ENCODE results near the gene ANKRD10.

Gene ANKRD10

DNA sequence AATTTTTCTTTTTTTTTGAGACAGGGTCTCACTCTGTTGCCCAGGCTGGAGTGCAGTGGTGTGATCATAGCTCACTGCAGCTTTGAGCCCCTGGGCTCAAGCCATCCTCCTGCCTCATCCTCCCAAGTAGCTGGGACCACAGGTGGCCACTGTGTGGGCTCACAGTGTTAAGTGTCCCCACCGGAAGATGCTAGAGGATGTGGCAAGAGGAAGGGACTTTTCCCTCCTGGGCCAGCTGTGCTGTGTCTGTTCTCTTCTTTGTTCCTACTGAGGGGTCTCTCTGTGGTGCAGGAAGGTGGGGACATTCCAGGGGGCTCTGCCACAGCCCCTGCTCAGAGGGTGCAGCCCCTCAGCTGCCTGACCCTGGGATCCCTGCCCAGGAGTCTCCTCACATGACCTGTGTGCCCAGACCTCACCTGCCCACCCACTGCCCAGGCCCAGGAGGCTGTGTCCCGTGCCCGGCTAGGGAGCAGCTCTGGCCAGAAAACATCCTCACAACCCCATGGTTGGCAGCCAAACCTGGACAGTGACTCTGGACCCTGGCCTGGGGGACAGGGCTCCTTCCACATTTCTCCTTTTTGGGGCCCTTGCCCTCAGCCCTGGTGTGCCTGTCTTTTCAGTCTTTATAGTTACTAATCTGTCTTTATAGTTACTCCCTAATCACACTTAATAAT is 14.4 kb upstream of the ANKRD10 start:
- TF ChIP-seq SUZ12 (IDR thresholded peaks at IDR 0.05; ENCODE audit: extremely low read depth, insufficient read depth, insufficient read length) (no peak), ZNF274 (IDR thresholded peaks at IDR 0.05; ENCODE audit: low read depth, low read length) (no peak), YY1 (IDR thresholded peaks at IDR 0.05; ENCODE audit: insufficient read depth, insufficient read length) (no peak)

DNA sequence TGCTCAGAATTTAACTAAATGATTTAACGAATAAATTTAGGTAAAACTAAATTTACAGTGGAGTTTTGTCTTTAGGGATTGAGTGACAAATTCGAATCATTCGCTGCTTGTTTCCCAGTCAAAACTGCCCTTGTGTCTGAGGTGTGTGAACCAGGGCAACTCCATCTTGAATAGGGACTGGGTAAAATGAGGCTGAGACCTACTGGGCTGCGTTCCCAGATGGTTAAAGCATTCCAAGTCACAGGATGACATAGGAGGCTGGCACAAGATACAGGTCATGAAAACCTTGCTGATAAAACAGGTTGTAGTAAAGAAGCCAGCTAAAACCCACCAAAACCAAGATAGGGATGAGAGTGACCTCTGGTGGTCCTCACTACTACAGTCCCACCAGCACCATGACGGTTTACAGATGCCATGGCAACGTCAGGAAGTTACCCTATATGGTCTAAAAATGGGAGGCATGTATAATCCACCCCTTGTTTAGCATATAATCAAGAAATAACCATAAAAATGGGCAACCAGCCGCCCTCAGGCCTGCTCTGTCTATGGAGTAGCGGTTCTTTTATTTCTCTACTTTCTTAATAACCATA is 10.2 kb upstream of the ANKRD10 start:
- Histone ChIP-seq H3K4me1 (ENCODE audit: insufficient read depth, insufficient read length) (peaks cover 2% of the 10 kb centered on the region), H3K27me3 (ENCODE audit: insufficient read depth, insufficient read length) (no peaks in the 10 kb centered on the region), H3K4me3 (ENCODE audit: insufficient read length, low read depth) (no peak overlapping the region), H3K9me3 (ENCODE audit: insufficient read depth, low read length) (no peaks in the 10 kb centered on the region), H3K9ac (ENCODE audit: insufficient read length, low read depth) (no peak overlapping the region), H3K36me3 (ENCODE audit: insufficient read depth, insufficient read length, low read length) (no peaks in the 10 kb centered on the region)
- no peak for TF ChIP-seq YY1 (IDR thresholded peaks at IDR 0.05; ENCODE audit: insufficient read depth, insufficient read length)
- no peak for TF ChIP-seq SUZ12 (IDR thresholded peaks at IDR 0.05; ENCODE audit: extremely low read depth, insufficient read depth, insufficient read length)
- TF ChIP-seq ZNF274 (IDR thresholded peaks at IDR 0.05; ENCODE audit: low read depth, low read length) = no peak
- no peak for DNase-seq (ENCODE audit: low read depth, low spot score)

More for the DNA sequence above, 14.4 kb upstream of the ANKRD10 start:
- no peak overlapping the region for H3K4me3 ChIP-seq (ENCODE audit: insufficient read length, low read depth)
- H3K36me3 ChIP-seq (ENCODE audit: insufficient read depth, insufficient read length, low read length) = no peaks in the 10 kb centered on the region
- H3K27me3 ChIP-seq (ENCODE audit: insufficient read depth, insufficient read length) = no peaks in the 10 kb centered on the region
- no peak for DNase-seq (ENCODE audit: low read depth, low spot score)
- no peak overlapping the region for H3K9ac ChIP-seq (ENCODE audit: insufficient read length, low read depth)
- peaks cover 19% of the 10 kb centered on the region for H3K9me3 ChIP-seq (ENCODE audit: insufficient read depth, low read length)
- no peaks in the 10 kb centered on the region for H3K4me1 ChIP-seq (ENCODE audit: insufficient read depth, insufficient read length)

DNA sequence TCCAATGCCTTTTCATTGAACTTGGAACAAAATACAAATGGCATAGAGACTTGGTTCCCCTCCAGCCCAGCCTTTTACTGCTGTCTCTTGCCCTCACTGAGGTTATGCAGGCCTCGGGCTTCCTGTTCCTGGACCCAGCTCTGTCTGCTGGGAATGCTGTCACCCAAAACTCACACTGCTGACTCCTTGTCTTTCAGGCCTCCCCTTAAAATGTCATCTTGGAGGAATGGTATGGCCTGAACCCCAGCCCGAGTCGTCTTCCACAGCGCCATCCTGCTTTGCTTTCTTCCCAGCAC is 9.7 kb upstream of the ANKRD10 start:
- no peak for TF ChIP-seq ZNF274 (IDR thresholded peaks at IDR 0.05; ENCODE audit: low read depth, low read length)
- no peak for TF ChIP-seq YY1 (IDR thresholded peaks at IDR 0.05; ENCODE audit: insufficient read depth, insufficient read length)
- no peak for TF ChIP-seq SUZ12 (IDR thresholded peaks at IDR 0.05; ENCODE audit: extremely low read depth, insufficient read depth, insufficient read length)
- no peak for DNase-seq (ENCODE audit: low read depth, low spot score)
- Histone ChIP-seq H3K9me3 (ENCODE audit: insufficient read depth, low read length) (no peaks in the 10 kb centered on the region), H3K27me3 (ENCODE audit: insufficient read depth, insufficient read length) (no peaks in the 10 kb centered on the region), H3K9ac (ENCODE audit: insufficient read length, low read depth) (no peak overlapping the region), H3K36me3 (ENCODE audit: insufficient read depth, insufficient read length, low read length) (no peaks in the 10 kb centered on the region), H3K4me1 (ENCODE audit: insufficient read depth, insufficient read length) (peaks cover 2% of the 10 kb centered on the region), H3K4me3 (ENCODE audit: insufficient read length, low read depth) (no peak overlapping the region)

DNA sequence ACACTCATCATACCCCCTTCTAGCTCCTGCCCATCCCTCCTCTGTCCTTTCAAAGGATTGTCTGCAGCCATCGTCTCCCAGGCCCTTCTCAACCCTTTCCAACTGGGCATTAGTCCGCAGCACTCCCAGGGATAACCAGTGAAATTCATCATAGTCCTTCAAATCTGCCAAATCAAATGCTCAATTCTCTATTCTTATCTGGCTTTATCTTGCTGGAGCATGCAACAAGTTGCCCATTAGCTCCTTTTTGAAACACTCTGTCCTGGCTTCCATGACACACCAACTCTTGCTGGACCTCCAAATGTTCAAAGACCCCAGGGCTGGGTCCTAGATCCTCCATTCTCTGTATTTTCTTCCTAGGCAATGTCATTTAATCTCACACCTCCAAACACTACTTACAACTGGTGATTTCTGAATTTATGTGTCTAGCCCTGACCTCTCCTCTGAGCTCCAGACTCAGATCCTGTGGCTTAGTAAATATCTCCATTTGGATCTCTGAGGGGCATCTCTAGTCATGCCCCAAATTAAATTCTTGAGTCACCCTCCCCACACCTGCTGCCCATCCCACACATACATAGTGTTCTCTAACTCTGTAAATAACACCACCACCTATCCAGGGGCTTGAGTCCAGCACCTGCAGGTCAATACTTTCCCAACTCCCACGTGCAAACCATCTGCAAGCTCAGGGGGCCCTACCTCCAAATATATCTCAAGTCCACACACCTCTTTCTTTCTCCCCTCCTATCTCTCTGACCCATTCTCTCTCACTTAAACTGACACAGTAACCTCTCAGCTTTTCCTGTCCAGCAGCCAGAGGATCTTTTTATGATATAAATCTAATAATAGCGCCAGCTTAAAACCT is 9.1 kb upstream of the ANKRD10 start:
- peaks cover 2% of the 10 kb centered on the region for H3K4me1 ChIP-seq (ENCODE audit: insufficient read depth, insufficient read length)
- H3K4me3 ChIP-seq (ENCODE audit: insufficient read length, low read depth) = no peak overlapping the region
- no peaks in the 10 kb centered on the region for H3K9me3 ChIP-seq (ENCODE audit: insufficient read depth, low read length)
- no peak for DNase-seq (ENCODE audit: low read depth, low spot score)
- TF ChIP-seq SUZ12 (IDR thresholded peaks at IDR 0.05; ENCODE audit: extremely low read depth, insufficient read depth, insufficient read length) = no peak
- no peak for TF ChIP-seq ZNF274 (IDR thresholded peaks at IDR 0.05; ENCODE audit: low read depth, low read length)
- TF ChIP-seq YY1 (IDR thresholded peaks at IDR 0.05; ENCODE audit: insufficient read depth, insufficient read length) = no peak
- H3K9ac ChIP-seq (ENCODE audit: insufficient read length, low read depth) = no peak overlapping the region
- no peaks in the 10 kb centered on the region for H3K27me3 ChIP-seq (ENCODE audit: insufficient read depth, insufficient read length)
- H3K36me3 ChIP-seq (ENCODE audit: insufficient read depth, insufficient read length, low read length) = no peaks in the 10 kb centered on the region

DNA sequence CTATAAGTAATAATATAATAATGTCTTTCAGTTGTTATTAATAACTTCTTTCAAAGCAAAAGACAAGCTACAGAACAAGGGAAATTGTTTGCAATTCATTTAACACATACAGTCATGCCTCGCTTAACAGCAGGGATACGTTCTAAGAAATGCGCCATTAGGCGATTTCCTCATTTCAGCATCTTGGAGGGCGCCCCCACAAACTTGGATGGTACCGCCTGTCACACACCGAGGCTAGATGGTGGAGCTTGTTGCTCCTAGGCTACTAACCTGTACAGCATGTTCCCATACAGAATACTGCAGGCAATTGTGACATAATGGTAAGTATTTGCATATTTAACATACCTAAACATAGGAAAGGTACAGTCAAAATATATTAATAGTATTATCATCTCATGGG is 8.2 kb upstream of the ANKRD10 start:
- DNase-seq (ENCODE audit: low read depth, low spot score) = no peak
- H3K4me3 ChIP-seq (ENCODE audit: insufficient read length, low read depth) = no peak overlapping the region
- no peak overlapping the region for H3K9ac ChIP-seq (ENCODE audit: insufficient read length, low read depth)
- H3K27me3 ChIP-seq (ENCODE audit: insufficient read depth, insufficient read length) = no peaks in the 10 kb centered on the region
- TF ChIP-seq SUZ12 (IDR thresholded peaks at IDR 0.05; ENCODE audit: extremely low read depth, insufficient read depth, insufficient read length) (no peak), YY1 (IDR thresholded peaks at IDR 0.05; ENCODE audit: insufficient read depth, insufficient read length) (no peak), ZNF274 (IDR thresholded peaks at IDR 0.05; ENCODE audit: low read depth, low read length) (no peak)
- no peaks in the 10 kb centered on the region for H3K9me3 ChIP-seq (ENCODE audit: insufficient read depth, low read length)
- peaks cover 2% of the 10 kb centered on the region for H3K4me1 ChIP-seq (ENCODE audit: insufficient read depth, insufficient read length)
- no peaks in the 10 kb centered on the region for H3K36me3 ChIP-seq (ENCODE audit: insufficient read depth, insufficient read length, low read length)

DNA sequence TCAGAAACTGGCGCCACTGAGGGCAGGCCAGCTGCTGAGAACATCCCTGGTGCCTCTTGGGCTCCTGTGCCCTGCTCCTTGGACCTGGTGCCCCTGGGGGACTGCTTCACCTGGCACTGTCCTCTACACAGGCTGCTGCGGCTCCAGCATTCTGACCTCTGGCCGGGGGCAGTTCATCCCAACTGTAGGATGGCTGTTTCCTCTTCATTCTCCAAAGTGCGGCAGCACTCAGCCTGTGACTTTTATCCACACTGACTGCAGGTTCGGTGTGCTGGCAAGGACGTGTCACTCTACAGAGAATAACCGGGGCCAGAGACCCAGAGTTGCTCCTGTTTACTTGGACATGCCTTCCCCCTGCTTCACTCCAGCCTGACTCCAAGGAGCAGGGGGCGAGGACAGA is 7.6 kb upstream of the ANKRD10 start:
- Histone ChIP-seq H3K9ac (ENCODE audit: insufficient read length, low read depth) (no peak overlapping the region), H3K4me3 (ENCODE audit: insufficient read length, low read depth) (no peak overlapping the region), H3K36me3 (ENCODE audit: insufficient read depth, insufficient read length, low read length) (no peaks in the 10 kb centered on the region), H3K4me1 (ENCODE audit: insufficient read depth, insufficient read length) (peaks cover 2% of the 10 kb centered on the region), H3K9me3 (ENCODE audit: insufficient read depth, low read length) (no peaks in the 10 kb centered on the region), H3K27me3 (ENCODE audit: insufficient read depth, insufficient read length) (no peaks in the 10 kb centered on the region)
- TF ChIP-seq ZNF274 (IDR thresholded peaks at IDR 0.05; ENCODE audit: low read depth, low read length) (no peak), SUZ12 (IDR thresholded peaks at IDR 0.05; ENCODE audit: extremely low read depth, insufficient read depth, insufficient read length) (no peak), YY1 (IDR thresholded peaks at IDR 0.05; ENCODE audit: insufficient read depth, insufficient read length) (no peak)
- no peak for DNase-seq (ENCODE audit: low read depth, low spot score)

DNA sequence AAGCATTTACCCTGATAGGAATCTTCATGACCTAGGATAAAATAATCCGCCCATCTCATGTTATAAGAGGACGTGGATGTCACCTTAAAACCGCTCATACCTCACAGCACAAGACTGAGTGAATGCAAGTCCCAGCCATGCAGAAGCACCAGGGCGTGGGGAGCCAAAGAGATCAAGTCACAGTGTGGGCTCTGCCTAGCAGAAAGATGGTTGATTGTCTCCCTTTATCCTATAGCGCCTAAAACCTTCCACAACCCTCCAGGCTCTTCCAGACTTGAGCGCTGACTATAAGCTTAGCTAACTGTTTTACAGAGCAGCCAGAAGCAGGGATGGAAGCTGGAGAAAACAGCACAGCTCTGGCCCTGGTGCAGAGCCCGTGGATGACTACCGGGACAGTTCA is 6.8 kb upstream of the ANKRD10 start:
- Histone ChIP-seq H3K9me3 (ENCODE audit: insufficient read depth, low read length) (no peaks in the 10 kb centered on the region), H3K4me3 (ENCODE audit: insufficient read length, low read depth) (no peak overlapping the region), H3K27me3 (ENCODE audit: insufficient read depth, insufficient read length) (no peaks in the 10 kb centered on the region), H3K36me3 (ENCODE audit: insufficient read depth, insufficient read length, low read length) (no peaks in the 10 kb centered on the region), H3K4me1 (ENCODE audit: insufficient read depth, insufficient read length) (peaks cover 2% of the 10 kb centered on the region), H3K9ac (ENCODE audit: insufficient read length, low read depth) (no peak overlapping the region)
- no peak for TF ChIP-seq YY1 (IDR thresholded peaks at IDR 0.05; ENCODE audit: insufficient read depth, insufficient read length)
- no peak for TF ChIP-seq SUZ12 (IDR thresholded peaks at IDR 0.05; ENCODE audit: extremely low read depth, insufficient read depth, insufficient read length)
- no peak for TF ChIP-seq ZNF274 (IDR thresholded peaks at IDR 0.05; ENCODE audit: low read depth, low read length)
- no peak for DNase-seq (ENCODE audit: low read depth, low spot score)

All from NT2/D1 (cell line).